GM12865 (cell line): ENCODE results near the gene ATP6V1B1.
A peak's percentile ranks its signal among the peaks of the same experiment; 100 is the strongest.
"Not testable (repeated sequence)": the region's sequence is repeated elsewhere in the genome, so short reads cannot be mapped to it uniquely, and the experiment has no call there.

ENCODE experiments used
- DNase-seq: peaks from one replicate; pipeline ENCODE4 v3.0.0; 2010; ENCODE audit warnings: low read depth
- H3K4me3 ChIP-seq: 2 replicates; pipeline ENCODE4 v1.5.1; 2011; ENCODE audit warnings: mild to moderate bottlenecking, low read depth, low read length, control low read depth
- CTCF ChIP-seq: IDR thresholded peaks from 2 replicates; pipeline ENCODE4 v1.5.1; 2011; ENCODE audit warnings: low read length, control low read depth, low read depth, inconsistent platforms; ENCODE audit not compliant: insufficient read depth; ENCODE audit errors: missing control alignments

ATP6V1B1 gene

GRCh38 chr2:70999362-70999761 lies 63.7 kb downstream of the ATP6V1B1 start:
- H3K4me3 ChIP-seq: no peak overlapping the region
- no peak for TF ChIP-seq CTCF
- DNase-seq: no peak

DNA sequence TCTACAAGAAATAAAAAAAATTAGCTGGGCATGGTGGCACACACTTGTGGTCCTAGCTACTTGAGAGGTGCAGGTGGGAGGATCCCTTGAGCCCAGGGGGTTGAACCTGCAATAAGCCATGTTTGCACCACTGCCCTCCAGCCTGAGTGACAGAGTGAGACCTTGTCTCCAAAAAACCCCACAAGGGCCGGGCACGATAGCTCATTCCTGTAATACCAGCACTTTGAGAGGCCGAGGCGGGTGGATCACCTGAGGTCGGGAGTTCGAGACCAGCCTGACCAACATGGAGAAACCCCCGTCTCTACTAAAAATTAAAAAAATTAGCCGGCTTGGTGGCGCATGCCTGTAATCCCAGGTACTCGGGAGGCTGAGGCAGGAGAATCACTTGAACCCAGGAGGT lies 64.2 kb downstream of the ATP6V1B1 start:
- not testable (repeated sequence) for H3K4me3 ChIP-seq, DNase-seq

GRCh38 chr2:71000780-71001591 lies 65.3 kb downstream of the ATP6V1B1 start:
- TF ChIP-seq CTCF: peak; percentile 99
- peak overlapping the region; percentile 65 for H3K4me3 ChIP-seq
- DNase-seq: peak; percentile 87

GRCh38 chr2:71001592-71001927 lies 65.9 kb downstream of the ATP6V1B1 start:
- H3K4me3 ChIP-seq: no peak overlapping the region
- TF ChIP-seq CTCF: no peak
- no peak for DNase-seq

GRCh38 chr2:71001981-71002570 lies 66.4 kb downstream of the ATP6V1B1 start:
- no peak for DNase-seq
- TF ChIP-seq CTCF: no peak
- H3K4me3 ChIP-seq: no peak overlapping the region

DNA sequence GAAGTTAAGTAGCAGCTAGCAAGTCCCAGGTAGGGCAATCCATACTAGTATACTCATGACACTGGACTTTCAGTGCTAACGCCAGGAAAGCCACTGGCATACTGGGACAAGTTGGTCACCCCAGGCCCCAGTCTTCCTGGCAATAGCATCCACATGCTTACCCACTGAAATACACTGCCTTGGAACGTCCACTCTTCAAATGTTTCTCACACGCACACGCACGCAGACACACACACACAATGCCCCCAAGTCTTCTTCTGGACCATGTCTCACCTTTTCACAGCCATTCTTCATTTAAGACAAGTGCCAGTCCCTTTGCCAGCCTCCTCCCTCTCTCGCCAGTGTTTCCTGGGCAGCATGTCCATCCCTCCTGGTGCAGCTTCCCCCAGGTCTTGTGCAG lies 67.7 kb downstream of the ATP6V1B1 start:
- TF ChIP-seq CTCF: no peak
- H3K4me3 ChIP-seq: no peak overlapping the region
- DNase-seq: no peak

- no peak for DNase-seq
- no peak overlapping the region for H3K4me3 ChIP-seq
- TF ChIP-seq CTCF: no peak
These were observed 68.5 kb downstream of the ATP6V1B1 start for GRCh38 chr2:71003966-71004755.
